Retina (tissue), 1 donor: ENCODE measurements around the gene UBE3D.
"Not testable (repeated sequence)": the region's sequence is repeated elsewhere in the genome, so short reads cannot be mapped to it uniquely, and the experiment has no call there.

ENCODE experiments used
- DNase-seq: peaks from one replicate; pipeline ENCODE4 v3.0.0-alpha.2; 2016

UBE3D gene

DNA sequence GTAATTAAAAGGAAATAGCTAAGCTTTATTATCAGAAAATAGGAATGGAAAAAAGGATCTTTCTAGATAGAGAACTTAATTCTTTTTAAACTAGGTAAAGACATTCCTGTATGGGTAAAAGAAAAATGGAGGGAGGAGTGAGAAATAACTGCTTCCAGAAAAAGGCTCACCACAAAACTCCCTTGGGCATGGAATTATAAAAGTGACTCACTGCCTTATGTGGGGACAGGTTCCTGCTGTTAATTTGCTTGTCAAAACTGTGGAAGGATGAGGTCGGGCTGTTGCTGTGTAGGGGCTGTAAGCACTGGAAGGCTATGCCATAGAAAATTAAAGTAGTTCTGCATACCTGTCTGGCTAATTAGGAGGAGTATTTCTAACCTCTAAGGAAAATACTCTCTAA, 158.7 kb downstream of the UBE3D start:
- no peak for DNase-seq

DNA sequence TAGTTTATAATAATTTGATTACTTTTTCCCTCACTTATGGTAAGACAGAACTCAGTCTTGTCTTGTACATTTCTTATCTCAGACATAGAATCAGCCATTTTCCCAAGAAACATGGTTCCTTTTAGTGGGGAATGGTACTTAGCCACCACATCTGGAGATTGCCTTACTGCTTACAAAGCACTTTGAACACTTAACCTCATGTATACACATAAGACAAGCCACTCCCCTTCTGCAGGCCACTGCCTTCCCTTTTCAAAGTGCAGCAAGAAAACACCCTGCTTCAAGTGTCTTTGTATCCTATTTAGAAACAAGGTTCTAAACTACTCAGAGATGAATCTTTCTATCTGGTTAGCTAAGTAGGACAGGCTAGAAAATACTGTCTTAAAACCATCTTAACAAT, 159.2 kb downstream of the UBE3D start:
- DNase-seq = no peak

- no peak for DNase-seq
Measured at GRCh38 chr6:82904860-82905259, 160.8 kb downstream of the UBE3D start.

DNA sequence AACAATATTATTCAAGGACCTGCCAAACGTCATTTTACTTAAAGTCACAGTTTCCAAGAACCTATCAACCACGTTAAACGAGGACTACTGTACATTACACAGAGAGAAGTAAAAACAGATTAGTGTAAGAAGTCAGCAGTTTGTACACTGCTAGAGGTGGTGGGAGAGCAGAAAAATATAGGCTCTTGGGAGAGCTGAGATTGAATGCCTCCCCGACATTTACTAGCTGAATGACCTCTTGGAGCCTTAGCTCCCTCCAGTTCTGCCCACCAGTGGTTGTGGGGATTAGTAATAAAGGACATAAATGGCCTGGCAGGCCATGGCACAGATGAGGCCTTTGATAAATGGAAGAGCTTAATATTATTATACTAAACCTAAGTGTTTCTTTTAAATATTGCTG, 161.4 kb downstream of the UBE3D start:
- DNase-seq = no peak

DNA sequence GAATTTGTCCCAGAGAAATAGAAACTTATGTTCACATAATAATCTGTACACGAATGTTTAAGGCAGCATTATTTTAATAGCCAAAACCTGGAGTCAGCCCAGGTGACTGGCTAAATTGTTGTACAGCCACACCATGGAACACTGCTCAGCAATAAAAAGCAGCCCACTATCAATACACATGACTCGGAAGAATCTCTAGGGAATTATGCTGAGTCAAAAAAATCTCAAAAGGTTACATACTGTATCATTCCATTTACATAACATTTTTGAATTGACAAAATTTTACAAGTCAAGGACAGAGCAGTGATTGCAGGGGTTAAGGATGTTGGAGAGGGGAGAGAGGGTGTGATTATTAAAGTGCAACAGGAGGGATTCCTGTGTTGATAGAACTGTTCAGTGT, 163.4 kb downstream of the UBE3D start:
- no peak for DNase-seq

GRCh38 chr6:82894653-82895259, 170.9 kb downstream of the UBE3D start:
- DNase-seq = no peak

GRCh38 chr6:82893889-82894652, 171.6 kb downstream of the UBE3D start:
- no peak for DNase-seq

DNA sequence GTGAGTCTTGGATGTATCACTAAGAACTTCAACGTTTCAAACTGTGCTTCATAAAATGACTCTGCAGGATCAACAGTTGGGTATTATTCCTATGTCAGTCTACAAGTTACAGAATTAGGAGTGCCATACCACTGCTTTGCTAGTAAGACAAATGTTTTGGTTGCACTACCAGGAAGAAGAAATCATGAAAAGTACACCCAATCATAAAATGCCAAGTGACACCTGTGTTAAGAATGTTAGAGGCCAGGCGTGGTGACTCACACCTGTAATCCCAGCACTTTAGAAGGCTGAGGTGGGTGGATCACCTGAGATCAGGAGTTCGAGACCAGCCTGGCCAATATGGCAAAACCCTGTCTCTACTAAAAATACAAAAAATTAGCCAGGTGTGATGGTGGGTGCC, 174.1 kb downstream of the UBE3D start:
- DNase-seq = not testable (repeated sequence)

GRCh38 chr6:82891076-82891475, 174.6 kb downstream of the UBE3D start:
- DNase-seq = no peak

- no peak for DNase-seq
Measured at GRCh38 chr6:82890240-82890639, 175.4 kb downstream of the UBE3D start.

GRCh38 chr6:82889143-82889542, 176.5 kb downstream of the UBE3D start:
- DNase-seq = no peak

DNA sequence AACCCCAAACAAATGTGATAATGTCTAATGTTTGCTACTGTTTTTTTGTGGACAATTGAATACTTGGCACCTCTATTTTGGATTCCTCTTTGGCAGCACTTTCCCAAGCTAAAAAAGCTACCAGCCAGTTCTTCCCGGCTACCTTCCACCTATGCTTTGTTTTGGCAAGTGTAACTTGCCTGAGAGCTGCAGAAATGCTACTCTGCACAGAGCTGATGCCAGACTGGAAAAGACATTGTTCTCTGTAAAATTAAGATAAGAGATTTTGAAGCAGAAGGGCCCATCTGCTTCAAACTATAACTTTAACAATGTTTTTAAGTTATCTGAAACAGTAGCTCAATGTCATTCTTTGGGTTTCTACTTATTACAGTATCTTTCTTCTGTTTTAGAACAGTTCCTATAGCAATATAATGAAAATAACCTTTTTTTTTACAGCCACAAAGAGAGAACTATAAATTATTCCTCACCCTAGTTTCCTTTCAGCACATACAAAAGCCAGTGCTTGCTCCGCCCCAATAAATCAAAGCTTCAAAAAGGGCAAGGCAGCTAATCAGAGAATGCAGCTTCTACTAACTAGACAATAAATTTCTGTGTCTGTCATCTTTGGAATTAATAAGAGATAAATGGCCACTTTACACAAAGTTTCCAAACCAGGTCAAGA, 183.1 kb downstream of the UBE3D start:
- no peak for DNase-seq

GRCh38 chr6:82881519-82881918, 184.1 kb downstream of the UBE3D start:
- no peak for DNase-seq

DNA sequence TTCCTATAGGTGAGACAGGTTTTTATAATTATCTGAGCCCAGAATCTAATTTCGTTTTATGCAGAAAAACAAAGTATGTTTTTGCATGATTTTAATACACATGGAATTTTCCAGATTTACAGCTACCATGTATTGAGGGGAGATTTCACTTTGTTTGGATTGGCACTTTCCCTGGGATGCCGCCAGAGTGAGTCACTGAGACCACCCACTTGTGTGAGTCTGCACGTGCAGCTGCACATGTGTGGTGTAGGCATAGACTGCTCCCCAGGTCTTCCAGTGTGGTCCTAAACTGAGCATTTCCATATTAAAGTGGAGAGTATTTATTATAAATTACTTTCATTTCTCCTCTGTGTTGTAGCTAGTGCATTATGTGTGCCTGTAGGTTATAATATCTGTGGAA, 186.8 kb downstream of the UBE3D start:
- DNase-seq = no peak

GRCh38 chr6:82877213-82878195, 188.1 kb downstream of the UBE3D start:
- DNase-seq = no peak

- no peak for DNase-seq
Measured at GRCh38 chr6:82875573-82876185, 190.0 kb downstream of the UBE3D start.

DNA sequence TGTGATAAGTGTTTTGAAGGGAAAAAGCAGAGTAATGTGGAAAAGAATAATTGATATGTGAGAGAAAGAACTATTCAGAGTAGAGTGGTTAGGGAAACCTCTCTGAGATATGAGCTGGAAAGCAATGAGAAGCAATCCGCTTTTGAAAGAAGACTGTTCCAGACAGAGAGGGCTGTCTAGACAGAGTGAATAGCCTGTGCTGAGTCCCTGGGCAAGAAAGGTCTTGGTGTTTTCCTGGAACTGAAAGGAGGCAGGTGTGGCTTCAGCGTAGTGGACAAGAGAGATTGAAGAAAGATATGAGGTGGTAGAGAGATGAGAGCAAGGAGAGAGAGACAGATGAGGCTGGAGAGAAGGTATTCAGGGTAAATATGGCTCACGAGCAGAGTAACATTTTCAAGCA, 190.8 kb downstream of the UBE3D start:
- no peak for DNase-seq

DNA sequence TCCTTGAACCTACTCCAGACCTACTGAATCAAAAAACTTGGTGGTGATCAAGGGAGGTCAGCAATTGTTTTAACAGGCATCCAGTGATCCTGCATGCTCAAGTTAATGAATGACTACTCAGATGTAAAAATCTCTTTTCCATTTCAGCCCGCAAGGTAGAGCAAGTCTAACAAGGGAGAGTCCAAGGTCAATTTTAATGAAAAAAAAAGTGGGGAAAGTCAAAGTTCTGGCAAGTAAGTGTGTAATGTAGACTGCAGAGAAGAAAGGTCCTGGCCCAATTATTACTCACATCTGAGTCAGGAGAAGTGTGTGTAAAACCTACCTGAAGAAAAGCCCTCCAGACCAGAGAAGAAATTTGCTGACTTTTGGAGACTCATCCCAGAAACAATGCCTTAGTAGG, 193.5 kb downstream of the UBE3D start:
- no peak for DNase-seq

DNA sequence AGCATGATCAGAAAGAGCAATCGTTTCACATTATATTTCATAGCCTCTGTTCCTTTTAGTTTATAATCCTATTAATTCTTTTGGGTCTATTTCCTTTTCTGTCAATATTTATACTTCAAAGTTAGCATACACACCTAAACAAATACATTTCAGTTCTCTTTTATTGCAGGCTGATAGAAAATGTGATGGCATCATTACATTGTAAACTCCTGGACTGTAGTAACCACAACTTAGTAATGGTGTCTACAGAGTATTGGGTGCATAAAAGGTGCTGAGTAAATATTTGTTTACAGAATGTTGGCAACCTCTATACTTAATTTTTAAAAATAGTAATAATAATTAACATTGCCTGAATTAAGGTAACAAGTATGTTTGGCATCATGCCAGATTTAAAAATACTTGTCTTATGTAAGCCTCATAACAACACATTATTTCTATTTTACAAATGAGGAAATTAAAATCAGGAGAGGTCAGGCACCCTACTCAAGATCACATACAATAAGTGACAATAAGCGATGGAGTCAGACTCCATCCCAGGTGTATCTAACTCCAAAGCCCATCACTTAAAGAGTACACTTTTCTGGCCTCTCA, 195.0 kb downstream of the UBE3D start:
- no peak for DNase-seq

DNA sequence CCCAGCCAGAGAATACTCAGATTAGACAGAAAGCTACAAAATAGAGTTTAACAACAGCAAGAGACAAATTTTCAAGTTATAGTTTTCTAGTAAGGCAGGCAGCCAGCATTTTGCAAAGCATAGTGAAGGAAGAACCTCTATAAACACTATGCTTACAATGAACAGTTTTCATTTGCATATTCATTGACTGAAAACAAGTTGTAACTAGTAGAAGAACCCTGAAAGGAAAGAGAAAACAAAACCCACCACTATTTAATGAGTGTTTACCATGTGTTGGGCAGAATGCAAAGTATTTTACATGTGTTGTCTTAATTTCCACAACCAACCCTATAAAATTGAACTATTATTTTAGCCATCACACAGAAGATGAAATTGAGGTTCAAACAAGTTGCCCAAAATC, 196.1 kb downstream of the UBE3D start:
- no peak for DNase-seq

DNA sequence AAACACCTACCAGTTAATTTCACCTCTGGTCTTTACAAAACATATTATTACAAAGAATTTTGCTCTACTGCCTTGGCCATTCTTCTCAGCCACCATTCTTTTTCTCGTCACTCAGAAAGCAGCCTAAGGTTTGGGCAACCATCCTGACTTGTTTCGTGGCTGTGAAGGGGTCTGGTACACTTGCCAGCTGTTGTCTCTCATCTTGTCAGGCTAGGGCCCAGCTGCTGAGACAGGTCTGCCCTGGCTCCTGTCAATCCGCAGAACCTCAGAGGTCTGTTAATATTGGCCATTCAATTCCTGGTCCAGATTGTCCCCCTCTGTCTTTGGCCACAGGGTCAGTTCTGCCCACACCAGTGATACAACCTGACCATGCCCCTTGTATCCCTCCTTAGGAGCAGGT, 197.7 kb downstream of the UBE3D start:
- no peak for DNase-seq

DNA sequence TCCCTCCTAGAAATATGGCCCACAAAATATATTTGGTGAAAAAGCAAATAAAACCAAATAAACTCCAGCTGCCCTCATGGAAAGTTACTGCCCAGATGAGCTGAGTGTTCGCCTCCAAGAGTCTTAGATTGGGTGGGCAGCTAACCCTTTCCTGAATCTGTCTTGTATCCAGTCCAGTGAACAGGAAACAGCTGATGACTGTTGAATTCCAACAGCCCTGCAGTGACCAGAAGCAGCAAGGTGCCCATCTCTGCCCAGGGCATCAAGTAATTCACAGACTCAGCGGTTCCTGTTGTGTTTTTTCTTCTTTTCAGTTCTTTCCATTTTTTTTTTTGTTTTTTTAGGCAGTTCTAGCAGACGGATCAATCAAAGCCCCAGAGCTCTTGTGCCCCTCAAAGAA, 199.2 kb downstream of the UBE3D start:
- no peak for DNase-seq
